ENCODE data around the gene PDP2.

DNA sequence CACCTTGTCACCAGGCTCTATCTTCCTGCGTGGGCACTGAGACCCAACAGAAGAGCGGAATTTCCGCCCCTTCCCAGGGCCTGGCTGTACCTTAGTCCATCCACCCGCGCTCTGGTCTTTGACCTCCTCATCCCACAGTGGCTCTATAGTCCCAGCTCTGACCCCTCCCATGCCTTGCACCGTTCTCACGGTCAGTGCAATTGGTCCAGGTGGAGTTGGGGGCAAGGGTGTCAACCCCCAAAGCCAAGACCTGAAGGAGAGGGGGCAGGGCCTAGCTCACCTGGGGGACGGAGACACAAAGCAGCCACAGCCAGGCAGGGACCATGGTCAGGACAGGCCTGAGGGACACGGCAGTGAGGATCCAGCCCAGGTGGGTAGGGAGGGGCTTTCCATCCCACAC is 37.4 kb downstream of the PDP2 start:
- TF ChIP-seq, protein P1, sequence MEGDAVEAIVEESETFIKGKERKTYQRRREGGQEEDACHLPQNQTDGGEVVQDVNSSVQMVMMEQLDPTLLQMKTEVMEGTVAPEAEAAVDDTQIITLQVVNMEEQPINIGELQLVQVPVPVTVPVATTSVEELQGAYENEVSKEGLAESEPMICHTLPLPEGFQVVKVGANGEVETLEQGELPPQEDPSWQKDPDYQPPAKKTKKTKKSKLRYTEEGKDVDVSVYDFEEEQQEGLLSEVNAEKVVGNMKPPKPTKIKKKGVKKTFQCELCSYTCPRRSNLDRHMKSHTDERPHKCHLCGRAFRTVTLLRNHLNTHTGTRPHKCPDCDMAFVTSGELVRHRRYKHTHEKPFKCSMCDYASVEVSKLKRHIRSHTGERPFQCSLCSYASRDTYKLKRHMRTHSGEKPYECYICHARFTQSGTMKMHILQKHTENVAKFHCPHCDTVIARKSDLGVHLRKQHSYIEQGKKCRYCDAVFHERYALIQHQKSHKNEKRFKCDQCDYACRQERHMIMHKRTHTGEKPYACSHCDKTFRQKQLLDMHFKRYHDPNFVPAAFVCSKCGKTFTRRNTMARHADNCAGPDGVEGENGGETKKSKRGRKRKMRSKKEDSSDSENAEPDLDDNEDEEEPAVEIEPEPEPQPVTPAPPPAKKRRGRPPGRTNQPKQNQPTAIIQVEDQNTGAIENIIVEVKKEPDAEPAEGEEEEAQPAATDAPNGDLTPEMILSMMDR (conservative IDR thresholded peaks at IDR 0.05 in 1 of 2, IDR thresholded peaks at IDR 0.05 in 1 of 2; ENCODE audit: extremely low read depth in 1 of 2, insufficient read depth in 1 of 2, low read depth in 1 of 2, low read length in 2 of 2): no peak
- TF ChIP-seq EZH2 (IDR thresholded peaks at IDR 0.05; ENCODE audit: borderline replicate concordance, low read length): no peak
